PC-9 (cell line): ENCODE results near the gene STH.

Experiments
- CTCF ChIP-seq: fragments of 200-600 bp; sonication (generic); conservative IDR thresholded peaks from 2 replicates; pipeline ENCODE4 v1.6.1; 2017; ENCODE audit warnings: mixed run types, antibody characterized with exemption, mild to moderate bottlenecking, moderate library complexity
- EZH2 ChIP-seq: fragments of 200-600 bp; sonication (generic); IDR thresholded peaks from 2 replicates; pipeline ENCODE4 v1.8.0; 2017; ENCODE audit warnings: antibody characterized with exemption, low read depth

- TF ChIP-seq EZH2 (no peak), CTCF (no peak)
These were observed 8.5 kb downstream of the STH start for GRCh38 chr17:46007461-46007965.
